K562 (cell line): ENCODE measurements around the gene SIGLEC6. TPM values are rescaled to one million over a fixed set of nuclear protein-coding genes. Genes with fewer than 3 reads are reported as not detected.

Source experiments
- ATAC-seq: fragments of 200-7000 bp; cut with Tn5 transposase; 3 replicates; pipeline ENCODE4 v1.9.1; 2020; ENCODE audit warnings: moderate library complexity
- BruUV-seq: library from RNA; stranded (reverse); fragments of 400-500 nt; replicated peaks from 2 replicates; lab custom pipeline; 2021; lab: Mats Ljungman, UMichigan
- CTCF ChIA-PET: fragments of 300-600 bp; formaldehyde crosslinking; extraction: SDS; loops from one replicate; lab custom pipeline; 2021; ENCODE audit warnings: low intra/inter-chr PET ratio; lab: Yijun Ruan, JAX
- POLR2A ChIA-PET: fragments of 300-600, 350-650 bp; sonication (Branson Sonifier 250); formaldehyde crosslinking; extraction: SDS; loops from one replicate; lab custom pipeline; 2021; ENCODE audit warnings: antibody characterized with exemption, inconsistent platforms; lab: Yijun Ruan, JAX
- DNase-seq, 4 experiments: peaks; one replicate each; pipeline versions ENCODE4 v3.0.0 to v3.0.0-alpha.2; 2011 to 2018; ENCODE audit warnings: low spot score in 3 of 4, mixed read lengths in 3 of 4; ENCODE audit errors: extremely low read depth in 1 of 4
- FAIRE-seq: peaks from 2 replicates; lab custom pipeline; 2011; peaks lifted over from hg19 to GRCh38; lab: Jason Lieb, UNC
- H2AFZ ChIP-seq: 2 replicates; pipeline ENCODE4 v1.6.0; 2011; ENCODE audit warnings: low read depth, low read length, control low read depth, inconsistent platforms
- H3K27ac ChIP-seq: fragments of 200-600 bp; 3 replicates; pipeline ENCODE4 v1.8.0; 2011; ENCODE audit warnings: low read depth, mild to moderate bottlenecking, control low read depth, inconsistent platforms, low read length, moderate library complexity, mixed read lengths; ENCODE audit errors: extremely low read depth
- H3K27me3 ChIP-seq, 2 experiments: fragments of 300-600 bp in 1 of 2; 2 replicates in 1 of 2; 3 replicates in 1 of 2; pipeline versions ENCODE4 v1.6.0 to v1.8.0; 2011; ENCODE audit warnings: inconsistent platforms in 2 of 2, low read length in 2 of 2, mild to moderate bottlenecking in 1 of 2, mixed read lengths in 1 of 2, moderate library complexity in 1 of 2; ENCODE audit not compliant: control insufficient read depth in 2 of 2, insufficient read depth in 2 of 2
- H3K36me3 ChIP-seq: fragments of 300-600 bp; 3 replicates; pipeline ENCODE4 v1.8.0; 2011; ENCODE audit warnings: mild to moderate bottlenecking, low read length, inconsistent platforms; ENCODE audit not compliant: control insufficient read depth, insufficient read depth
- H3K4me1 ChIP-seq, 2 experiments: fragments of 200-600 bp in 1 of 2; replicated peaks in 1 of 2; 2 replicates in 1 of 2; 3 replicates in 1 of 2; pipeline versions ENCODE4 v1.5.1 to v1.8.0; 2011; ENCODE audit warnings: inconsistent platforms in 2 of 2, low read length in 2 of 2, mild to moderate bottlenecking in 1 of 2, mixed read lengths in 1 of 2, moderate library complexity in 1 of 2; ENCODE audit not compliant: control insufficient read depth in 2 of 2, insufficient read depth in 2 of 2
- H3K4me2 ChIP-seq: 2 replicates; pipeline ENCODE4 v1.6.1; 2011; ENCODE audit warnings: low read length, control low read depth, inconsistent platforms, mixed read lengths; ENCODE audit not compliant: insufficient read depth
- H3K4me3 ChIP-seq: fragments of 200-600 bp; sonication (generic), shearing (Covaris generic); 2 replicates; pipeline ENCODE4 v1.5.1; 2016; ENCODE audit warnings: control low read depth, inconsistent platforms
- H3K79me2 ChIP-seq: fragments of 200-600 bp; 3 replicates; pipeline ENCODE4 v1.8.0; 2011; ENCODE audit warnings: low read length, inconsistent platforms; ENCODE audit not compliant: control insufficient read depth, insufficient read depth
- H3K9ac ChIP-seq, 2 experiments: 2 replicates each; pipeline versions ENCODE4 v1.6.0 to v1.6.1; 2011; ENCODE audit warnings: low read depth in 2 of 2, low read length in 2 of 2, control low read depth in 1 of 2, inconsistent platforms in 1 of 2, mild to moderate bottlenecking in 1 of 2, mixed read lengths in 1 of 2; ENCODE audit not compliant: insufficient read depth in 1 of 2
- H3K9me1 ChIP-seq: one replicate; pipeline ENCODE4 v1.6.0; 2011; ENCODE audit warnings: inconsistent platforms, mild to moderate bottlenecking, low read length, moderate library complexity; ENCODE audit not compliant: control insufficient read depth, insufficient read depth
- H3K9me3 ChIP-seq: replicated peaks from 2 replicates; pipeline ENCODE4 v1.5.1; 2011; ENCODE audit warnings: low read depth, low read length, inconsistent platforms; ENCODE audit not compliant: control insufficient read depth, insufficient read depth
- H4K20me1 ChIP-seq: replicated peaks from 2 replicates; pipeline ENCODE4 v1.6.1; 2011; ENCODE audit warnings: low read length, inconsistent platforms, mixed read lengths; ENCODE audit not compliant: control insufficient read depth, insufficient read depth
- CHD7 ChIP-seq: fragments of 200-600 bp; sonication (generic); IDR thresholded peaks from one replicate; pipeline ENCODE4 v1.6.1; 2012; ENCODE audit warnings: mild to moderate bottlenecking, low read depth, low read length, inconsistent platforms
- EHMT2 ChIP-seq: fragments of 450-650 bp; IDR thresholded peaks from 2 replicates; pipeline ENCODE4 v1.6.1; 2018; ENCODE audit warnings: antibody characterized with exemption
- HDAC1 ChIP-seq, 2 experiments: fragments of 450-650 bp; IDR thresholded peaks; 2 replicates each; pipeline ENCODE4 v1.6.1; 2016 to 2017; ENCODE audit warnings: inconsistent platforms in 1 of 2, mild to moderate bottlenecking in 1 of 2, moderate library complexity in 1 of 2
- SMARCA4 ChIP-seq: fragments of 450-650 bp; IDR thresholded peaks from 2 replicates; pipeline ENCODE4 v1.6.1; 2016
- WGBS: fragments of 100-300 bp; shearing (Covaris generic); methylation state at CpG from one replicate; pipeline ENCODE4 v1.1.6; 2016; ENCODE audit warnings: low coverage, mixed read lengths; ENCODE audit not compliant: insufficient coverage; ENCODE audit errors: missing lambda C conversion rate; 5-methylcytosine and 5-hydroxymethylcytosine counted together
- in situ Hi-C: fragments of 300-500 bp; cut with MboI; formaldehyde crosslinking; loops from 4 replicates; pipeline ENCODE4 v1.15.0; 2018; ENCODE audit warnings: inconsistent platforms, mixed read lengths
- intact Hi-C: fragments of 100-400 bp; cut with micrococcal nuclease; formaldehyde crosslinking; loops from 2 replicates; pipeline ENCODE4 v1.14.2; 2022
- polyA plus RNA-seq, 8 experiments: library from polyadenylated mRNA; depleted of rRNA in 4 of 8; stranded (reverse) in 5 of 8; unstranded in 3 of 8; fragments of >200 nt; fragmentation: Nextera tagmentation in 2 of 8; fragmentation: Illumina TruSeq in 1 of 8; extraction: Ambion mirVana in 2 of 8; extraction: Trizol in 1 of 8; gene quantifications; 2 replicates each; pipeline versions ENCODE4 v1.2.1 to v1.2.3, GENCODE V29; 2011 to 2014; ENCODE audit warnings: inconsistent platforms in 1 of 8, missing spikeins in 1 of 8
- total RNA-seq, 7 experiments: library from RNA; depleted of rRNA in 6 of 7; stranded (reverse); fragments of >200 nt in 6 of 7; fragmentation: Illumina TruSeq in 2 of 7; extraction: Trizol in 2 of 7; gene quantifications; 2 replicates each; pipeline versions ENCODE4 v1.2.1 to v1.2.3, GENCODE V29; 2011 to 2021; ENCODE audit warnings: low replicate concordance in 1 of 7

The SIGLEC6 gene
- total and polyA plus RNA-seq, 9 of the 15 experiments (the other 6 are each of a cell fraction or from before 2014, with no cell fraction given) = 0.03 to 17.5 (median 0.71) TPM

- no peak overlapping the region for H3K4me2 ChIP-seq
- in situ Hi-C loops = no loop called here
- ChIA-PET POLR2A (interaction anchor here (0.6 to 2.1 kb wide), 4 partner anchors 12 to 92 kb away, joined by 3 to 7 read pairs (median 4); no protein-coding TSS in a partner anchor), CTCF (no interaction called here)
- ATAC-seq = no peak
- BruUV-seq = no TSS peak
- H3K9ac ChIP-seq = no peak overlapping the region
- no peaks in the 10 kb centered on the region for H3K27me3 ChIP-seq
- no peaks in the 10 kb centered on the region for H3K79me2 ChIP-seq
- no peaks in the 10 kb centered on the region for H4K20me1 ChIP-seq
- DNase-seq = no peak
- H3K4me3 ChIP-seq = no peak overlapping the region
- 19% methylated on average over 5 of the region's 5 CpGs for WGBS
- H2AFZ ChIP-seq = no peak overlapping the region
- peaks cover 0 to 8% of the 10 kb centered on the region in 2 experiments; a peak in 3 of 5 replicates for H3K4me1 ChIP-seq
- H3K9me1 ChIP-seq = no peaks in the 10 kb centered on the region
- 0 out of 4 replicates have a peak, but pooled peaks of 1 of the 2 experiments have one; percentile 41 for TF ChIP-seq HDAC1 (IDR thresholded peaks at IDR 0.05)
- no peak for TF ChIP-seq SMARCA4
- peak; percentile 80 for TF ChIP-seq EHMT2
- TF ChIP-seq CHD7 = no peak
- TF ChIP-seq, all 486 proteins: peak for 2
- FAIRE-seq = no peak
- intact Hi-C loops = no loop called here
- Histone ChIP-seq H3K9me3 (no peaks in the 10 kb centered on the region), H3K27ac (no peak overlapping the region), H3K36me3 (no peaks in the 10 kb centered on the region)
Measured at GRCh38 chr19:51485960-51486660, 45.4 kb downstream of the SIGLEC6 start.
